ENCODE data around the gene ESYT1. TPM values are rescaled to one million over a fixed set of nuclear protein-coding genes. Genes with fewer than 3 reads are reported as not detected.
"Not testable (repeated sequence)": the region's sequence is repeated elsewhere in the genome, so short reads cannot be mapped to it uniquely, and the experiment has no call there.

Gene ESYT1
- total RNA-seq, 1 donor from 2014 or later = 28.0 TPM

- no peak for ATAC-seq
- intact Hi-C loops (cut with micrococcal nuclease) = no loop called here
- DNase-seq = no peak
These were observed 24.9 kb upstream of the ESYT1 start for GRCh38 chr12:56103066-56103711.

GRCh38 chr12:56103823-56104108 is 24.3 kb upstream of the ESYT1 start:
- intact Hi-C loops (cut with micrococcal nuclease) = no loop called here
- no peak for ATAC-seq
- DNase-seq = no peak

GRCh38 chr12:56104109-56104814 is 23.8 kb upstream of the ESYT1 start, which contains the start of gene PA2G4:
TSS of gene PA2G4 (plus strand) at chr12:56104559. CDS start at chr12:56104738, 179 bp downstream.
- intact Hi-C loops (cut with micrococcal nuclease) = no loop called here
- ATAC-seq (peak; percentile 98), DNase-seq (peak; percentile 98)

- DNase-seq (peak; percentile 60), ATAC-seq (peak; percentile 34)
- intact Hi-C loops (cut with micrococcal nuclease) = no loop called here
These were observed 23.1 kb upstream of the ESYT1 start for GRCh38 chr12:56104815-56105608.

GRCh38 chr12:56105609-56105902 is 22.5 kb upstream of the ESYT1 start:
- no peak for DNase-seq
- intact Hi-C loops (cut with micrococcal nuclease) = no loop called here
- no peak for ATAC-seq

GRCh38 chr12:56107242-56107641 is 20.8 kb upstream of the ESYT1 start:
- intact Hi-C loops (cut with micrococcal nuclease) = no loop called here
- ATAC-seq (no peak), DNase-seq (no peak)

- intact Hi-C loops (cut with micrococcal nuclease) = no loop called here
- no peak for DNase-seq
These were observed 17.5 kb upstream of the ESYT1 start for GRCh38 chr12:56110571-56110970.

GRCh38 chr12:56114084-56114483 is 14.0 kb upstream of the ESYT1 start:
- DNase-seq (no peak), ATAC-seq (no peak)
- intact Hi-C loops (cut with micrococcal nuclease) = no loop called here

More at GRCh38 chr12:56110571-56110970, 17.5 kb upstream of the ESYT1 start:
- no peak for ATAC-seq

- DNase-seq (peak; percentile 38), ATAC-seq (no peak)
- intact Hi-C loops (cut with micrococcal nuclease) = no loop called here
These were observed 12.7 kb upstream of the ESYT1 start for GRCh38 chr12:56115329-56115728.

- peak; percentile 78 for ATAC-seq
- intact Hi-C loops (cut with micrococcal nuclease) = no loop called here
- DNase-seq = peak; percentile 96
These were observed 11.6 kb upstream of the ESYT1 start, which contains the start of gene RPL41 for GRCh38 chr12:56116267-56117081. TSS of gene RPL41 (plus strand) at chr12:56116633.

- ATAC-seq; DNase-seq; intact Hi-C loops (cut with micrococcal nuclease): not testable (repeated sequence)
These were observed 10.9 kb upstream of the ESYT1 start for GRCh38 chr12:56117082-56117706.

GRCh38 chr12:56117778-56118687 is 10.0 kb upstream of the ESYT1 start, which contains the start of gene ZC3H10:
TSS of gene ZC3H10 (plus strand) at chr12:56118266. CDS start at chr12:56120563, 2,297 bp downstream.
- DNase-seq (peak; percentile 97), ATAC-seq (peak; percentile 85)
- intact Hi-C loops (cut with micrococcal nuclease) = no loop called here

- ATAC-seq (no peak), DNase-seq (no peak)
- intact Hi-C loops (cut with micrococcal nuclease) = no loop called here
These were observed 9.2 kb upstream of the ESYT1 start for GRCh38 chr12:56118688-56119357.

- peak; percentile 44 for ATAC-seq
- intact Hi-C loops (cut with micrococcal nuclease) = no loop called here
- DNase-seq = peak; percentile 58
These were observed 8.7 kb upstream of the ESYT1 start for GRCh38 chr12:56119361-56119796.

GRCh38 chr12:56120158-56120846 is 7.8 kb upstream of the ESYT1 start:
- no peak for DNase-seq
- no peak for ATAC-seq
- intact Hi-C loops (cut with micrococcal nuclease) = loop anchor here (10.0 kb wide), 1 partner anchor 64 kb away; the partner anchor contains the start of gene SMARCC2

- ATAC-seq (no peak), DNase-seq (no peak)
- intact Hi-C loops (cut with micrococcal nuclease) = loop anchor here (10.0 kb wide), 1 partner anchor 63 kb away; the partner anchor contains the start of gene SMARCC2
These were observed 6.7 kb upstream of the ESYT1 start for GRCh38 chr12:56121204-56121870.
